ENCODE data around the gene GATAD1. TPM values are rescaled to one million over a fixed set of nuclear protein-coding genes. Genes with fewer than 3 reads are reported as not detected.
"Not testable (repeated sequence)": the region's sequence is repeated elsewhere in the genome, so short reads cannot be mapped to it uniquely, and the experiment has no call there.

GATAD1 gene
- total RNA-seq, 1 experiment from 2014 or later, result 24.6 TPM

GRCh38 chr7:92436612-92437445 lies 10.5 kb upstream of the GATAD1 start:
- no peak for DNase-seq (ENCODE audit: low read depth)

- no peak for DNase-seq (ENCODE audit: low read depth)
Observed at GRCh38 chr7:92437956-92438491, 9.3 kb upstream of the GATAD1 start.

GRCh38 chr7:92442720-92443119 lies 4.6 kb upstream of the GATAD1 start:
- DNase-seq (ENCODE audit: low read depth), result not testable (repeated sequence)

- DNase-seq (ENCODE audit: low read depth), result no peak
Observed at GRCh38 chr7:92446869-92447344, 375 bp upstream of the GATAD1 start.

GRCh38 chr7:92448205-92448747 lies 994 bp downstream of the GATAD1 start:
- peak; percentile 47 for DNase-seq (ENCODE audit: low read depth)

GRCh38 chr7:92451645-92452044 lies 4.4 kb downstream of the GATAD1 start:
- DNase-seq (ENCODE audit: low read depth), result no peak

GRCh38 chr7:92456236-92456635 lies 9.0 kb downstream of the GATAD1 start:
- DNase-seq (ENCODE audit: low read depth), result no peak

GRCh38 chr7:92460109-92460508 lies 12.8 kb downstream of the GATAD1 start:
- no peak for DNase-seq (ENCODE audit: low read depth)

GRCh38 chr7:92460510-92460909 lies 13.2 kb downstream of the GATAD1 start:
- DNase-seq (ENCODE audit: low read depth), result no peak

GRCh38 chr7:92461027-92462003 lies 14.0 kb downstream of the GATAD1 start:
- peak; percentile 38 for DNase-seq (ENCODE audit: low read depth)

GRCh38 chr7:92462560-92462959 lies 15.3 kb downstream of the GATAD1 start:
- DNase-seq (ENCODE audit: low read depth), result no peak

GRCh38 chr7:92464515-92464914 lies 17.2 kb downstream of the GATAD1 start:
- DNase-seq (ENCODE audit: low read depth), result no peak

- DNase-seq (ENCODE audit: low read depth), result no peak
Observed at GRCh38 chr7:92466682-92467081, 19.4 kb downstream of the GATAD1 start.

GRCh38 chr7:92468589-92468988 lies 21.3 kb downstream of the GATAD1 start:
- not testable (repeated sequence) for DNase-seq (ENCODE audit: low read depth)

GRCh38 chr7:92473989-92474388 lies 26.7 kb downstream of the GATAD1 start:
- not testable (repeated sequence) for DNase-seq (ENCODE audit: low read depth)

- not testable (repeated sequence) for DNase-seq (ENCODE audit: low read depth)
Observed at GRCh38 chr7:92475261-92475770, 28.0 kb downstream of the GATAD1 start.

- not testable (repeated sequence) for DNase-seq (ENCODE audit: low read depth)
Observed at GRCh38 chr7:92475851-92476590, 28.7 kb downstream of the GATAD1 start.

GRCh38 chr7:92477681-92478080 lies 30.4 kb downstream of the GATAD1 start, which contains the start of gene ERVW-1:
ERVW-1 (minus strand) TSS chr7:92477946; CDS start chr7:92470381, 7,565 bp downstream.
- DNase-seq (ENCODE audit: low read depth), result not testable (repeated sequence)

GRCh38 chr7:92478095-92478494 lies 30.8 kb downstream of the GATAD1 start:
- DNase-seq (ENCODE audit: low read depth), result no peak

GRCh38 chr7:92478711-92479110 lies 31.4 kb downstream of the GATAD1 start:
- DNase-seq (ENCODE audit: low read depth), result no peak

All from HT1080 (cell line).